HepG2 (cell line): ENCODE results near the gene TRIP4. TPM values are rescaled to one million over a fixed set of nuclear protein-coding genes. Genes with fewer than 3 reads are reported as not detected.

Experiments
- CEBPZ ChIP-seq: IDR thresholded peaks from 2 replicates; pipeline ENCODE4 v1.6.1; 2012; ENCODE audit warnings: low read length, improper control_type of control experiment
- GATAD1 ChIP-seq: IDR thresholded peaks from 2 replicates; pipeline ENCODE4 v1.6.1; 2016; ENCODE audit warnings: missing genetic modification reagents, missing compliant biosample characterization
- HMGXB3 ChIP-seq: sonication (generic); formaldehyde crosslinking; IDR thresholded peaks from 2 replicates; pipeline ENCODE4 v1.4.0; 2020; ENCODE audit warnings: missing genetic modification reagents, borderline replicate concordance
- HOXA5 ChIP-seq: sonication (generic); formaldehyde crosslinking; IDR thresholded peaks from 2 replicates; pipeline ENCODE4 v1.4.0; 2020; ENCODE audit warnings: missing genetic modification reagents
- MTA1 ChIP-seq: sonication (generic); formaldehyde crosslinking; IDR thresholded peaks from 2 replicates; pipeline ENCODE4 v1.4.0; 2020; ENCODE audit warnings: missing genetic modification reagents, mild to moderate bottlenecking, borderline replicate concordance
- NCOR1 ChIP-seq: fragments of 200-600 bp; sonication (generic); IDR thresholded peaks from 2 replicates; pipeline ENCODE4 v1.7.0; 2017; ENCODE audit warnings: antibody characterized with exemption, low read length, borderline replicate concordance
- PCBP1 ChIP-seq: fragments of 200-400 bp; formaldehyde crosslinking; IDR thresholded peaks from 2 replicates; pipeline ENCODE4 v1.6.1; 2017; ENCODE audit warnings: mild to moderate bottlenecking, low read depth, low read length, borderline replicate concordance
- PRDM15 ChIP-seq: sonication (generic); formaldehyde crosslinking; IDR thresholded peaks from 2 replicates; pipeline ENCODE4 v1.4.0; 2020; ENCODE audit warnings: missing genetic modification reagents
- RELA ChIP-seq: sonication (generic); formaldehyde crosslinking; IDR thresholded peaks from 2 replicates; pipeline ENCODE4 v1.4.0; 2020; ENCODE audit warnings: missing genetic modification reagents
- SAP130 ChIP-seq: IDR thresholded peaks from 2 replicates; pipeline ENCODE4 v1.6.1; 2016; ENCODE audit warnings: low read depth
- SMAD9 ChIP-seq: sonication (generic); formaldehyde crosslinking; IDR thresholded peaks from 2 replicates; pipeline ENCODE4 v1.5.1; 2020; ENCODE audit warnings: mild to moderate bottlenecking, missing genetic modification reagents
- TEAD3 ChIP-seq: optimal IDR thresholded peaks from 2 replicates; pipeline ENCODE3; 2016; ENCODE audit warnings: borderline replicate concordance
- ZNF362 ChIP-seq: sonication (generic); formaldehyde crosslinking; IDR thresholded peaks from 2 replicates; pipeline ENCODE4 v1.4.0; 2020; ENCODE audit warnings: missing genetic modification reagents, mild to moderate bottlenecking, borderline replicate concordance
- ZNF563 ChIP-seq: sonication (generic); formaldehyde crosslinking; IDR thresholded peaks from 2 replicates; pipeline ENCODE4 v1.8.0; 2022; ENCODE audit warnings: mild to moderate bottlenecking, moderate library complexity, missing genetic modification reagents
- ZNF766 ChIP-seq: sonication (generic); formaldehyde crosslinking; IDR thresholded peaks from 2 replicates; pipeline ENCODE4 v1.5.0; 2020; ENCODE audit warnings: missing genetic modification reagents, borderline replicate concordance
- ZSCAN29 ChIP-seq: sonication (generic); formaldehyde crosslinking; conservative IDR thresholded peaks from 2 replicates; pipeline ENCODE4 v1.4.0; 2020; ENCODE audit warnings: mild to moderate bottlenecking, missing genetic modification reagents
- polyA plus RNA-seq, 8 experiments: library from polyadenylated mRNA; depleted of rRNA in 3 of 8; stranded (reverse) in 7 of 8; unstranded in 1 of 8; fragments of >200 nt; fragmentation: Illumina TruSeq in 4 of 8; extraction: Trizol in 4 of 8; gene quantifications; 2 replicates each; pipeline versions ENCODE4 v1.2.1 to v1.2.3, GENCODE V29; 2011 to 2016; ENCODE audit warnings: low read depth in 4 of 8, missing spikeins in 1 of 8, mixed read lengths in 1 of 8; ENCODE audit not compliant: insufficient read depth in 1 of 8
- total RNA-seq, 5 experiments: library from RNA; depleted of rRNA; stranded (reverse); fragments of >200 nt; fragmentation: Illumina TruSeq; extraction: Trizol; gene quantifications; 2 replicates each; pipeline ENCODE4 v1.2.3, GENCODE V29; 2016; ENCODE audit warnings: low read depth in 1 of 5

The TRIP4 gene
- total and polyA plus RNA-seq, 2 of the 13 experiments (the other 11 are each of a cell fraction or from before 2014, with no cell fraction given) = 7.1 to 11.8 TPM

- TF ChIP-seq ZNF766 (CRISPR knock-in tag) (peak; percentile 94), TEAD3 (CRISPR knock-in tag) (peak; percentile 85), HOXA5 (peak; percentile 99), SAP130 (CRISPR knock-in tag) (peak; percentile 100), HMGXB3 (CRISPR knock-in tag) (peak; percentile 95), MTA1 (CRISPR knock-in tag) (peak; percentile 97), PCBP1 (peak; percentile 89; the same call in 1 of the 2 replicates), RELA (CRISPR knock-in tag) (peak; percentile 98), PRDM15 (CRISPR knock-in tag) (peak; percentile 77), ZNF563 (CRISPR knock-in tag) (peak; percentile 73; the same call in 1 of the 2 replicates), NCOR1 (peak; percentile 57; the same call in 1 of the 2 replicates), SMAD9 (CRISPR knock-in tag) (peak; percentile 86; the same call in 1 of the 2 replicates), ZSCAN29 (CRISPR knock-in tag) (0 out of 2 replicates have a peak, but pooled peaks have one; percentile 55), ZNF362 (CRISPR knock-in tag) (peak; percentile 80; the same call in 1 of the 2 replicates), GATAD1 (CRISPR knock-in tag) (peak; percentile 100), CEBPZ (no peak)
Observed at GRCh38 chr15:64387562-64388168, at the start of gene TRIP4 (continued).
